ENCODE results near the gene GFY.

GRCh38 chr19:49468199-49468598, 43.0 kb downstream of the GFY start:
- TF ChIP-seq CTCF (IDR thresholded peaks at IDR 0.05) (no peak), POLR2A (IDR thresholded peaks at IDR 0.05) (no peak)

Data from lower leg skin (tissue), 3 donors.